ENCODE data around the gene NRG2. TPM values are rescaled to one million over a fixed set of nuclear protein-coding genes. Genes with fewer than 3 reads are reported as not detected.

Gene NRG2
- total RNA-seq, 1 experiment from 2014 or later, result 1.8 TPM

- no peaks in the 10 kb centered on the region for H3K9me2 ChIP-seq (replicated peaks; ENCODE audit: low read length)
- ChIA-PET POLR2A (ENCODE audit: unreplicated experiment) (no interaction called here), CTCF (no interaction called here)
- no peak overlapping the region for H3K4me2 ChIP-seq (ENCODE audit: low read length)
- intact Hi-C loops (cut with micrococcal nuclease), result no loop called here
- no peaks in the 10 kb centered on the region for H3K79me2 ChIP-seq (ENCODE audit: low read length)
- no peaks in the 10 kb centered on the region for H3K9me3 ChIP-seq (ENCODE audit: low read length)
- no peak overlapping the region for H3K4me3 ChIP-seq (ENCODE audit: low read length)
- BruUV-seq (replicated peaks), result no TSS peak
- no peaks in the 10 kb centered on the region for H3K36me3 ChIP-seq (ENCODE audit: low read depth, low read length)
- no peaks in the 10 kb centered on the region for H3F3A ChIP-seq (ENCODE audit: low read length, unreplicated experiment)
- DNase-seq (no peak), ATAC-seq (no peak)
- peaks cover 7% of the 10 kb centered on the region; the same call in 1 of the 2 replicates for H3K27me3 ChIP-seq (ENCODE audit: low read length)
- H3K9ac ChIP-seq (ENCODE audit: low read length), result no peak overlapping the region
- no peak for TF ChIP-seq EZH2 (IDR thresholded peaks at IDR 0.05; ENCODE audit: low read length, unreplicated experiment)
- no peak for TF ChIP-seq EZH2phosphoT487 (IDR thresholded peaks at IDR 0.05; ENCODE audit: borderline replicate concordance, low read length)
- TF ChIP-seq CTCF (conservative IDR thresholded peaks at IDR 0.05; ENCODE audit: low read depth, low read length), result no peak
- H2AFZ ChIP-seq (ENCODE audit: low read length), result no peak overlapping the region
- no peaks in the 10 kb centered on the region for H4K20me1 ChIP-seq (ENCODE audit: low read length)
- no peak overlapping the region for H3K27ac ChIP-seq (ENCODE audit: low read length)
- no peaks in the 10 kb centered on the region for H3K4me1 ChIP-seq (ENCODE audit: insufficient read depth, low read length)
These were observed 145.1 kb downstream of the NRG2 start for GRCh38 chr5:139897982-139898381.

GRCh38 chr5:139897342-139897741, 145.8 kb downstream of the NRG2 start:
- POLR2A ChIA-PET (ENCODE audit: unreplicated experiment), result no interaction called here

More at GRCh38 chr5:139897342-139897741, 145.8 kb downstream of the NRG2 start:
- Histone ChIP-seq H3K9me2 (replicated peaks; ENCODE audit: low read length) (no peaks in the 10 kb centered on the region), H3F3A (ENCODE audit: low read length, unreplicated experiment) (no peaks in the 10 kb centered on the region), H3K4me1 (ENCODE audit: insufficient read depth, low read length) (no peaks in the 10 kb centered on the region), H3K36me3 (ENCODE audit: low read depth, low read length) (no peaks in the 10 kb centered on the region), H2AFZ (ENCODE audit: low read length) (no peak overlapping the region), H3K9ac (ENCODE audit: low read length) (no peak overlapping the region), H3K27ac (ENCODE audit: low read length) (no peak overlapping the region), H3K9me3 (ENCODE audit: low read length) (no peaks in the 10 kb centered on the region), H3K79me2 (ENCODE audit: low read length) (no peaks in the 10 kb centered on the region), H4K20me1 (ENCODE audit: low read length) (no peaks in the 10 kb centered on the region), H3K27me3 (ENCODE audit: low read length) (0 out of 2 replicates have a peak, but pooled peaks cover under 1% of the 10 kb centered on the region), H3K4me3 (ENCODE audit: low read length) (no peak overlapping the region), H3K4me2 (ENCODE audit: low read length) (no peak overlapping the region)
- CTCF ChIA-PET, result no interaction called here
- ATAC-seq, result no peak
- intact Hi-C loops (cut with micrococcal nuclease), result no loop called here
- no peak for DNase-seq
- TF ChIP-seq EZH2 (IDR thresholded peaks at IDR 0.05; ENCODE audit: low read length, unreplicated experiment) (no peak), EZH2phosphoT487 (IDR thresholded peaks at IDR 0.05; ENCODE audit: borderline replicate concordance, low read length) (no peak), CTCF (conservative IDR thresholded peaks at IDR 0.05; ENCODE audit: low read depth, low read length) (no peak)
- BruUV-seq (replicated peaks), result no TSS peak

Data from PC-3 (cell line).